Glutamatergic neuron (in vitro differentiated cells): ENCODE data around the gene TSPAN4. TPM values are rescaled to one million over a fixed set of nuclear protein-coding genes. Genes with fewer than 3 reads are reported as not detected.

Experiments used
- DNase-seq: peaks from one replicate; pipeline ENCODE4 v3.0.0; 2022
- H3K27ac Mint-ChIP-seq: one replicate; pipeline ENCODE4 v1.8.0; 2020; ENCODE audit warnings: mild to moderate bottlenecking, mixed read lengths, inconsistent platforms; ENCODE audit not compliant: unreplicated experiment
- H3K27me3 Mint-ChIP-seq: one replicate; pipeline ENCODE4 v1.8.0; 2020; ENCODE audit warnings: mild to moderate bottlenecking, moderate library complexity, mixed read lengths, inconsistent platforms; ENCODE audit not compliant: unreplicated experiment
- H3K36me3 Mint-ChIP-seq: one replicate; pipeline ENCODE4 v1.8.0; 2020; ENCODE audit warnings: mild to moderate bottlenecking, mixed read lengths, inconsistent platforms; ENCODE audit not compliant: unreplicated experiment
- H3K4me1 Mint-ChIP-seq: one replicate; pipeline ENCODE4 v1.8.0; 2020; ENCODE audit warnings: mild to moderate bottlenecking, low read depth, mixed read lengths, inconsistent platforms; ENCODE audit not compliant: unreplicated experiment
- H3K4me3 Mint-ChIP-seq: one replicate; pipeline ENCODE4 v1.8.0; 2020; ENCODE audit warnings: mild to moderate bottlenecking, mixed read lengths, inconsistent platforms; ENCODE audit not compliant: unreplicated experiment
- H3K9me3 Mint-ChIP-seq: one replicate; pipeline ENCODE4 v1.8.0; 2020; ENCODE audit warnings: mild to moderate bottlenecking, moderate library complexity, mixed read lengths, inconsistent platforms; ENCODE audit not compliant: unreplicated experiment
- CTCF ChIP-seq: fragments of 200-600 bp; sonication (generic); IDR thresholded peaks from one replicate; pipeline ENCODE4 v1.5.0; 2021; ENCODE audit not compliant: partially characterized antibody, unreplicated experiment
- total RNA-seq: library from RNA; stranded (reverse); fragmentation: NEBNext Ultra II Directional; extraction: Animal tissue kit (Norgen Biotek cat#: 25700); gene quantifications from one replicate; pipeline ENCODE4 v1.2.1, GENCODE V29; 2021; ENCODE audit not compliant: unreplicated experiment

Gene TSPAN4
- total RNA-seq, 1 donor from 2014 or later = 82.5 TPM

- peaks cover 8% of the 10 kb centered on the region for H3K27me3 Mint-ChIP-seq
- peak within 1 kb of the TSS; percentile 81 for H3K4me3 Mint-ChIP-seq
- H3K36me3 Mint-ChIP-seq = no peaks in the 10 kb centered on the region
- H3K27ac Mint-ChIP-seq = no peak within 1 kb of the TSS
- no peaks in the 10 kb centered on the region for H3K4me1 Mint-ChIP-seq
- TF ChIP-seq CTCF = no peak
- DNase-seq = no peak
- no peaks in the 10 kb centered on the region for H3K9me3 Mint-ChIP-seq
These were observed 24.1 kb upstream of the TSPAN4 start, which contains the start of gene PNPLA2 for GRCh38 chr11:818396-819128. PNPLA2 (plus strand) TSS chr11:818914; CDS start chr11:819719, 805 bp downstream.

DNA sequence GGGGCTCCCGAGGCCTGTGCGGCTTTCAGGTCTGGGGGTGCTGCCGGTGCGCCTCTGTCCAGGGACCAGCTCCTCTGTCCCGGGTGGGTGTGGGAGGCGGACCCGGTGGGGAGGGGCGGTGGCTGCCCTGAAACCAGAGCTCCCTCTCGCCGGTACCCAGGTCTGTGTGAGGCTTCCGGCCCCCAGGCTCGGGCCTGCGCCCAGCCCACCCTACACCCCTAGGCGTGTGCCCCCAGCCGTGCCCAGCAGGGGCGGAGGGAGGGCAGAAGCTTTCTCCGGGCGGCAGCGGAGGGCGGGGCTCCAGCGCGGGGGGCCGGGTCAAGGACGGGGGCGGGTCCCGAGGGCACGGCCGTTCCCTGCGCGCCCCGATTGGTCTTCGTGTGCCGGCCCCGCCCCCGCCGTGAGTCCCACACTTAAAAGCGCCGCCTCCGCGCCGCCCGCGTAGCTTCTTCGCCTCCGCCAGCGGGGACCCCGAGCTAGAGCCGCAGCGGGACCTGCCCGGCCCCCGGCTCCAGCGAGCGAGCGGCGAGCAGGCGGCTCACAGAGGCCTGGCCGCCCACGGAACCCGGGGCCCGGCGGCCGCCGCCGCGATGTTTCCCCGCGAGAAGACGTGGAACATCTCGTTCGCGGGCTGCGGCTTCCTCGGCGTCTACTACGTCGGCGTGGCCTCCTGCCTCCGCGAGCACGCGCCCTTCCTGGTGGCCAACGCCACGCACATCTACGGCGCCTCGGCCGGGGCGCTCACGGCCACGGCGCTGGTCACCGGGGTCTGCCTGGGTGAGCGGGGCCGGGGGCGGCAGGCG lies 23.3 kb upstream of the TSPAN4 start:
- Mint-ChIP-seq H3K27ac (no peak overlapping the region), H3K9me3 (no peaks in the 10 kb centered on the region), H3K36me3 (no peaks in the 10 kb centered on the region), H3K4me3 (no peak overlapping the region), H3K27me3 (peaks cover 8% of the 10 kb centered on the region), H3K4me1 (no peaks in the 10 kb centered on the region)
- peak; percentile 93 for DNase-seq
- no peak for TF ChIP-seq CTCF

GRCh38 chr11:819943-820649 lies 22.6 kb upstream of the TSPAN4 start:
- no peak for TF ChIP-seq CTCF
- H3K36me3 Mint-ChIP-seq = no peaks in the 10 kb centered on the region
- no peaks in the 10 kb centered on the region for H3K9me3 Mint-ChIP-seq
- no peaks in the 10 kb centered on the region for H3K4me1 Mint-ChIP-seq
- H3K27ac Mint-ChIP-seq = no peak overlapping the region
- peak; percentile 61 for DNase-seq
- peak overlapping the region; percentile 84 for H3K4me3 Mint-ChIP-seq
- peaks cover 8% of the 10 kb centered on the region for H3K27me3 Mint-ChIP-seq

DNA sequence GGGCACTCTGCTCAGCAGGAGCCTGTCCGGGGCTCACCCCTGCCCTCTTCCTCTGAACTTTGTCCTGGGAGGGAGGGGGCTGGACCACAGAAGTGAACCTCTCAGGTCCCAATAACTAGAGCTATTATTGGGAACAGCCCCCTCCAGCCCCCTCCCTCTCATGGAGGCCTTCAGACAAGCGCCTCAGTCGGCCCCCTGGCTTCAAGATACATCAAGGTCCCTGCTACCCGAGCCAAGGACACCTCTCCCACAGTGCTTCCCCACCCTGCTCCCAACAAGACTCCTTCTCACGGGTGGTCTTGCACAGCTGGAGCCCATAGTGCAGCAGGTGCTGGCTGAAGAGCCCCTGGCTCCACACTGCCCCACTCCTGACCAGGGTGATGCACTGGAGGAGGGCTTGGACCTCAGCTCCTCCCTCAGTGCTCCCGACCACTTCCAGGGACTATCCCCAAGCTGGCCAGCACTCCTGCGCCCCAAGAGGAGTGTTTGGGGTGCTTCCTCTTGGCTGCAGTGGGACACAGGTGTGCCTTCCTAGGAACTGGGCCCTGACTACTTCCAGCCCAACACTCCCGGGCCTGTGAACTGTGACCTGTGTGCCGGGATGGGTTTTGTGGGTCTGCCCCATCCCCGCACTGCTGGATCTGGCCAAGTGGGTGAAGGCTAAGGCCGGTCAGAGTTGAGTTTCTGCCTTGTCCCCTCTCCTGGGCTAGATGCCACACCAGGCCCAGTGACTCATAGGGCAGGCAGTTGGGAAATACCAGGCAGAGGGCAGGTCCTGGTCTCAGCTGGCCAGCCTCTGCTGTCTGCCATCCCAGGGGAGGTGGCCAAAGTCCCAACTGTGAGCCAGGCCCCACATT lies 21.8 kb upstream of the TSPAN4 start:
- Mint-ChIP-seq H3K4me3 (peak overlapping the region; percentile 84), H3K4me1 (no peaks in the 10 kb centered on the region), H3K9me3 (no peaks in the 10 kb centered on the region), H3K27ac (no peak overlapping the region), H3K36me3 (no peaks in the 10 kb centered on the region), H3K27me3 (peaks cover 10% of the 10 kb centered on the region)
- TF ChIP-seq CTCF = no peak
- DNase-seq = peak; percentile 27
